SH-SY5Y (cell line): ENCODE results near the gene TNFRSF1A.

ENCODE experiments used
- GATA2 ChIP-seq: IDR thresholded peaks from 2 replicates; pipeline ENCODE4 v1.6.1; 2011; ENCODE audit warnings: mild to moderate bottlenecking, low read depth, low read length
- GATA3 ChIP-seq: IDR thresholded peaks from 2 replicates; pipeline ENCODE4 v1.6.1; 2011; ENCODE audit warnings: low read depth, mild to moderate bottlenecking, low read length, moderate library complexity

GRCh38 chr12:6336889-6337853, 4.7 kb downstream of the TNFRSF1A start:
- TF ChIP-seq GATA2 = no peak
- TF ChIP-seq GATA3 = no peak
